DMS53 treated with DMSO at 0.1 percent for 48 hours (cell line): ENCODE measurements around the gene GPR33.
"Not testable (repeated sequence)": the region's sequence is repeated elsewhere in the genome, so short reads cannot be mapped to it uniquely, and the experiment has no call there.

Experiments
- DNase-seq: peaks from one replicate; lab custom pipeline; 2025; ENCODE audit not compliant: unreplicated experiment; lab: John Stamatoyannopoulos, UW

Gene GPR33

GRCh38 chr14:31487886-31488285 is at the start of gene GPR33:
Gene GPR33 (minus strand): TSS chr14:31488039. CDS start chr14:31483965, 4,074 bp downstream.
- no peak for DNase-seq

GRCh38 chr14:31536201-31536960 is 48.5 kb upstream of the GPR33 start:
- no peak for DNase-seq

GRCh38 chr14:31530136-31530535 is 42.3 kb upstream of the GPR33 start:
- DNase-seq: no peak

- no peak for DNase-seq
These were observed 41.2 kb upstream of the GPR33 start for GRCh38 chr14:31529053-31529452.

GRCh38 chr14:31527546-31527945 is 39.7 kb upstream of the GPR33 start:
- no peak for DNase-seq

- DNase-seq: no peak
These were observed 39.2 kb upstream of the GPR33 start for GRCh38 chr14:31527087-31527486.

GRCh38 chr14:31510855-31511254 is 23.0 kb upstream of the GPR33 start:
- DNase-seq: no peak

GRCh38 chr14:31510222-31510621 is 22.4 kb upstream of the GPR33 start:
- peak; percentile 36 for DNase-seq

- no peak for DNase-seq
These were observed 20.3 kb upstream of the GPR33 start for GRCh38 chr14:31508135-31508534.

- no peak for DNase-seq
These were observed 17.6 kb upstream of the GPR33 start for GRCh38 chr14:31505411-31505810.

- no peak for DNase-seq
These were observed 14.0 kb upstream of the GPR33 start for GRCh38 chr14:31501870-31502269.

- DNase-seq: no peak
These were observed 5.1 kb upstream of the GPR33 start for GRCh38 chr14:31492759-31493498.

GRCh38 chr14:31489691-31490090 is 1.9 kb upstream of the GPR33 start:
- no peak for DNase-seq

- no peak for DNase-seq
These were observed 1.1 kb downstream of the GPR33 start for GRCh38 chr14:31486764-31487163.

GRCh38 chr14:31484754-31485153 is 3.1 kb downstream of the GPR33 start:
- no peak for DNase-seq

- DNase-seq: no peak
These were observed 7.7 kb downstream of the GPR33 start for GRCh38 chr14:31480156-31480555.

GRCh38 chr14:31479027-31479426 is 8.8 kb downstream of the GPR33 start:
- DNase-seq: no peak

GRCh38 chr14:31477248-31477647 is 10.6 kb downstream of the GPR33 start:
- DNase-seq: no peak

- DNase-seq: no peak
These were observed 11.5 kb downstream of the GPR33 start for GRCh38 chr14:31476131-31476866.

GRCh38 chr14:31466554-31466953 is 21.3 kb downstream of the GPR33 start:
- DNase-seq: no peak

GRCh38 chr14:31465111-31465510 is 22.7 kb downstream of the GPR33 start:
- no peak for DNase-seq

GRCh38 chr14:31462450-31462849 is 25.4 kb downstream of the GPR33 start:
- not testable (repeated sequence) for DNase-seq
